CD14-positive monocyte (primary cell): Measurements from ENCODE around the gene ATP8B3. TPM values are rescaled to one million over a fixed set of nuclear protein-coding genes. Genes with fewer than 3 reads are reported as not detected.
A peak's percentile ranks its signal among the peaks of the same experiment; 100 is the strongest.

Source experiments
- DNase-seq, 3 donors: peaks; one replicate each; pipeline ENCODE4 v3.0.0-alpha.2; 2011 to 2022
- H2AFZ ChIP-seq: 2 replicates; pipeline ENCODE4 v1.6.0; 2012; ENCODE audit warnings: mild to moderate bottlenecking, low read depth, low read length, inconsistent platforms; ENCODE audit not compliant: insufficient read depth, poor library complexity, severe bottlenecking
- H3K27ac ChIP-seq, 2 donors: 1 replicate in 1 of 2; 2 replicates in 1 of 2; pipeline ENCODE4 v1.5.1; 2012 to 2013; ENCODE audit warnings: low read length in 2 of 2, control low read depth in 1 of 2, inconsistent platforms in 1 of 2, low read depth in 1 of 2, mild to moderate bottlenecking in 1 of 2
- H3K27me3 ChIP-seq, 2 donors: one replicate each; pipeline versions ENCODE4 v1.6.0 to v1.6.1; 2011 to 2013; ENCODE audit warnings: low read length in 2 of 2; ENCODE audit not compliant: control insufficient read depth in 2 of 2, insufficient read depth in 2 of 2
- H3K36me3 ChIP-seq, 2 donors: replicated peaks in 1 of 2; 1 replicate in 1 of 2; 2 replicates in 1 of 2; pipeline versions ENCODE4 v1.5.1 to v1.6.1; 2012 to 2013; ENCODE audit warnings: low read length in 2 of 2, control low read depth in 1 of 2, inconsistent platforms in 1 of 2, mild to moderate bottlenecking in 1 of 2; ENCODE audit not compliant: insufficient read depth in 2 of 2, control insufficient read depth in 1 of 2
- H3K4me1 ChIP-seq, 2 donors: 1 replicate in 1 of 2; 2 replicates in 1 of 2; pipeline versions ENCODE4 v1.5.1 to v1.6.1; 2012 to 2013; ENCODE audit warnings: low read length in 2 of 2, control low read depth in 1 of 2, inconsistent platforms in 1 of 2, mild to moderate bottlenecking in 1 of 2, moderate library complexity in 1 of 2; ENCODE audit not compliant: insufficient read depth in 2 of 2, control insufficient read depth in 1 of 2
- H3K4me2 ChIP-seq: replicated peaks from 2 replicates; pipeline ENCODE3; 2012; ENCODE audit warnings: low read length, moderate library complexity, mild to moderate bottlenecking; ENCODE audit not compliant: poor library complexity, severe bottlenecking; ENCODE audit errors: extremely low read depth
- H3K4me3 ChIP-seq, 3 experiments: fragments of 200-600 bp in 1 of 3; sonication (generic) in 1 of 3; replicated peaks in 1 of 3; 1 replicate in 2 of 3; 2 replicates in 1 of 3; pipeline ENCODE4 v1.5.1; 2011 to 2013; ENCODE audit warnings: low read length in 3 of 3, mild to moderate bottlenecking in 3 of 3, control low read depth in 2 of 3, low read depth in 2 of 3, inconsistent platforms in 1 of 3, moderate library complexity in 1 of 3
- H3K79me2 ChIP-seq: 2 replicates; pipeline ENCODE4 v1.6.0; 2012; ENCODE audit warnings: mild to moderate bottlenecking, control low read depth, inconsistent platforms, low read length, moderate library complexity; ENCODE audit not compliant: insufficient read depth
- H3K9ac ChIP-seq: 2 replicates; pipeline ENCODE4 v1.6.0; 2017; ENCODE audit warnings: low read length, mild to moderate bottlenecking; ENCODE audit not compliant: insufficient read depth, poor library complexity, severe bottlenecking
- H3K9me3 ChIP-seq, 2 donors: replicated peaks in 1 of 2; 1 replicate in 1 of 2; 2 replicates in 1 of 2; pipeline versions ENCODE4 v1.5.1 to v1.6.1; 2012 to 2013; ENCODE audit warnings: low read length in 2 of 2, control low read depth in 1 of 2; ENCODE audit not compliant: control insufficient read depth in 1 of 2, insufficient read depth in 1 of 2
- H4K20me1 ChIP-seq: 2 replicates; pipeline ENCODE4 v1.6.0; 2012; ENCODE audit warnings: mild to moderate bottlenecking, low read length, control low read depth, moderate library complexity; ENCODE audit not compliant: insufficient read depth
- H3K27ac Mint-ChIP-seq, 7 donors: one replicate each; pipeline ENCODE4 v1.8.0; 2020; ENCODE audit warnings: mild to moderate bottlenecking in 7 of 7, mixed read lengths in 7 of 7, moderate library complexity in 6 of 7, inconsistent platforms in 2 of 7
- H3K27me3 Mint-ChIP-seq, 3 donors: one replicate each; pipeline ENCODE4 v1.8.0; 2021 to 2022; ENCODE audit warnings: low read depth in 3 of 3, mild to moderate bottlenecking in 3 of 3, mixed read lengths in 3 of 3, moderate library complexity in 3 of 3, inconsistent platforms in 1 of 3
- H3K36me3 Mint-ChIP-seq, 2 donors: one replicate each; pipeline ENCODE4 v1.8.0; 2020; ENCODE audit warnings: mixed read lengths in 2 of 2, inconsistent platforms in 1 of 2, mild to moderate bottlenecking in 1 of 2
- H3K4me1 Mint-ChIP-seq: one replicate; pipeline ENCODE4 v1.8.0; 2020; ENCODE audit warnings: mild to moderate bottlenecking, mixed read lengths
- H3K4me3 Mint-ChIP-seq, 2 donors: one replicate each; pipeline ENCODE4 v1.8.0; 2020; ENCODE audit warnings: mild to moderate bottlenecking in 2 of 2, mixed read lengths in 2 of 2, moderate library complexity in 1 of 2
- H3K9me3 Mint-ChIP-seq, 7 donors: one replicate each; pipeline ENCODE4 v1.8.0; 2020 to 2022; ENCODE audit warnings: mixed read lengths in 7 of 7, mild to moderate bottlenecking in 6 of 7, moderate library complexity in 6 of 7, inconsistent platforms in 2 of 7
- CTCF ChIP-seq: fragments of 200-600 bp; IDR thresholded peaks from one replicate; pipeline ENCODE4 v1.8.0; 2022; ENCODE audit warnings: antibody characterized with exemption, mild to moderate bottlenecking
- WGBS: methylation state at CpG from one replicate; pipeline ENCODE4 v1.1.5; 2013; ENCODE audit warnings: missing lambda C conversion rate; ENCODE audit not compliant: insufficient coverage; 5-methylcytosine and 5-hydroxymethylcytosine counted together
- intact Hi-C, 2 donors: fragments of 100-400 bp; cut with micrococcal nuclease; formaldehyde crosslinking; loops; one replicate each; pipeline versions ENCODE4 v1.15.0 to v1.15.1; 2023
- polyA plus RNA-seq, 3 donors: library from polyadenylated mRNA; depleted of rRNA in 1 of 3; unstranded in 2 of 3; stranded (reverse) in 1 of 3; fragments of 300-500 nt in 2 of 3; fragments of >200 nt in 1 of 3; fragmentation: Illumina TruSeq in 2 of 3; gene quantifications; 1 replicate in 2 of 3; 2 replicates in 1 of 3; pipeline ENCODE4 v1.2.3, GENCODE V29; 2012 to 2021

ATP8B3 gene
- polyA plus RNA-seq, 3 donors, result 1.6 to 8.2 (median 1.8) TPM

GRCh38 chr19:1849886-1850398 is 37.9 kb upstream of the ATP8B3 start:
- Histone ChIP-seq H3K4me1 (peaks cover 48 to 67% of the 10 kb centered on the region in 2 donors), H3K36me3 (peaks cover 4 to 12% of the 10 kb centered on the region in 2 donors), H4K20me1 (peaks cover 84% of the 10 kb centered on the region), H3K27ac (no peak overlapping the region), H3K27me3 (no peaks in the 10 kb centered on the region), H3K9me3 (no peaks in the 10 kb centered on the region), H3K4me2 (no peak overlapping the region), H3K4me3 (no peak overlapping the region), H2AFZ (no peak overlapping the region), H3K9ac (no peak overlapping the region), H3K79me2 (peaks cover 73% of the 10 kb centered on the region)
- Mint-ChIP-seq H3K9me3 (no peaks in the 10 kb centered on the region), H3K4me3 (no peak overlapping the region), H3K4me1 (peaks cover 51% of the 10 kb centered on the region), H3K36me3 (peaks cover 4 to 25% of the 10 kb centered on the region in 2 donors), H3K27ac (peak overlapping the region in 2 of 7 donors; percentile 1 to 4), H3K27me3 (peaks cover 4 to 9% (median 7%) of the 10 kb centered on the region in 3 donors)
- intact Hi-C loops, result no loop called here
- WGBS, result 93% methylated on average over 8 of the region's 10 CpGs
- no peak for DNase-seq
- TF ChIP-seq CTCF, result no peak

- H3K4me2 ChIP-seq, result no peak overlapping the region
- no peaks in the 10 kb centered on the region for H3K9me3 ChIP-seq
- no peak overlapping the region for H3K4me3 Mint-ChIP-seq
Measured at GRCh38 chr19:1849132-1849474, 37.0 kb upstream of the ATP8B3 start.

More at GRCh38 chr19:1849132-1849474, 37.0 kb upstream of the ATP8B3 start:
- H3K36me3 ChIP-seq, result peaks cover 8 to 20% of the 10 kb centered on the region in 2 donors
- Mint-ChIP-seq H3K27ac (peak overlapping the region in 6 of 7 donors; percentile 53 to 89 (median 82)), H3K36me3 (peaks cover 4 to 34% of the 10 kb centered on the region in 2 donors), H3K27me3 (peaks cover 4 to 9% (median 7%) of the 10 kb centered on the region in 3 donors), H3K9me3 (no peaks in the 10 kb centered on the region), H3K4me1 (peaks cover 48% of the 10 kb centered on the region)
- no peak overlapping the region for H3K9ac ChIP-seq
- peaks cover 40 to 59% of the 10 kb centered on the region in 2 donors for H3K4me1 ChIP-seq
- WGBS, result 58% methylated on average over 4 of the region's 5 CpGs
- no peaks in the 10 kb centered on the region for H3K27me3 ChIP-seq
- peaks cover 73% of the 10 kb centered on the region for H3K79me2 ChIP-seq
- peaks cover 84% of the 10 kb centered on the region for H4K20me1 ChIP-seq
- H3K27ac ChIP-seq, result no peak overlapping the region
- no peak overlapping the region for H3K4me3 ChIP-seq
- DNase-seq, result no peak
- TF ChIP-seq CTCF, result no peak
- no peak overlapping the region for H2AFZ ChIP-seq
- intact Hi-C loops, result no loop called here
